Measurements from ENCODE around the gene PIP5K1C.
A peak's percentile ranks its signal among the peaks of the same experiment; 100 is the strongest.
"Not testable (repeated sequence)": the region's sequence is repeated elsewhere in the genome, so short reads cannot be mapped to it uniquely, and the experiment has no call there.

The PIP5K1C gene

GRCh38 chr19:3644351-3645066, 55.8 kb downstream of the PIP5K1C start:
- DNase-seq (ENCODE audit: low read depth), result no peak

GRCh38 chr19:3643674-3644313, 56.5 kb downstream of the PIP5K1C start:
- DNase-seq (ENCODE audit: low read depth), result no peak

GRCh38 chr19:3642987-3643673, 57.1 kb downstream of the PIP5K1C start:
- DNase-seq (ENCODE audit: low read depth), result no peak

GRCh38 chr19:3642296-3642695, 58.0 kb downstream of the PIP5K1C start:
- no peak for DNase-seq (ENCODE audit: low read depth)

- no peak for DNase-seq (ENCODE audit: low read depth)
Measured at GRCh38 chr19:3641515-3642269, 58.6 kb downstream of the PIP5K1C start.

GRCh38 chr19:3639479-3639878, 60.8 kb downstream of the PIP5K1C start:
- DNase-seq (ENCODE audit: low read depth), result no peak

- no peak for DNase-seq (ENCODE audit: low read depth)
Measured at GRCh38 chr19:3638208-3639193, 61.8 kb downstream of the PIP5K1C start.

- no peak for DNase-seq (ENCODE audit: low read depth)
Measured at GRCh38 chr19:3637621-3638020, 62.6 kb downstream of the PIP5K1C start.

GRCh38 chr19:3636962-3637361, 63.3 kb downstream of the PIP5K1C start:
- DNase-seq (ENCODE audit: low read depth), result no peak

GRCh38 chr19:3636506-3636905, 63.8 kb downstream of the PIP5K1C start:
- no peak for DNase-seq (ENCODE audit: low read depth)

- DNase-seq (ENCODE audit: low read depth), result no peak
Measured at GRCh38 chr19:3634496-3635045, 65.7 kb downstream of the PIP5K1C start.

GRCh38 chr19:3633559-3633988, 66.7 kb downstream of the PIP5K1C start:
- DNase-seq (ENCODE audit: low read depth), result no peak

GRCh38 chr19:3632739-3633558, 67.3 kb downstream of the PIP5K1C start:
- no peak for DNase-seq (ENCODE audit: low read depth)

GRCh38 chr19:3632098-3632497, 68.2 kb downstream of the PIP5K1C start:
- no peak for DNase-seq (ENCODE audit: low read depth)

GRCh38 chr19:3631053-3631861, 69.0 kb downstream of the PIP5K1C start:
- no peak for DNase-seq (ENCODE audit: low read depth)

GRCh38 chr19:3628766-3629165, 71.5 kb downstream of the PIP5K1C start:
- DNase-seq (ENCODE audit: low read depth), result not testable (repeated sequence)

GRCh38 chr19:3627351-3627723, 72.9 kb downstream of the PIP5K1C start:
- no peak for DNase-seq (ENCODE audit: low read depth)

GRCh38 chr19:3626473-3627350, 73.6 kb downstream of the PIP5K1C start, which contains the start of gene CACTIN:
Gene CACTIN (minus strand): TSS chr19:3626790. CDS start chr19:3626762, 28 bp downstream.
- peak; percentile 97 for DNase-seq (ENCODE audit: low read depth)

All from fibroblast of the conjunctiva (primary cell).